ENCODE measurements around the gene AUTS2.

GRCh38 chr7:70029993-70030392 is 431.7 kb downstream of the AUTS2 start:
- TF ChIP-seq CTCF (IDR thresholded peaks at IDR 0.05; ENCODE audit: low read length), result no peak
- TF ChIP-seq EZH2 (IDR thresholded peaks at IDR 0.05; ENCODE audit: borderline replicate concordance, low read length), result no peak

Measured in OCI-LY1 (cell line).